ENCODE measurements around the gene HK1.
"Not testable (repeated sequence)": the region's sequence is repeated elsewhere in the genome, so short reads cannot be mapped to it uniquely, and the experiment has no call there.

Gene HK1

GRCh38 chr10:69321039-69321715 is 42.9 kb downstream of the HK1 start:
- no peak overlapping the region for H3K4me3 ChIP-seq (ENCODE audit: low read depth, low read length)

GRCh38 chr10:69321865-69322264 is 43.6 kb downstream of the HK1 start:
- Histone ChIP-seq H3K9me3 (ENCODE audit: severe bottlenecking) (no peaks in the 10 kb centered on the region), H3K36me3 (no peaks in the 10 kb centered on the region; the same call in 1 of the 2 replicates), H3K27me3 (ENCODE audit: insufficient read depth, low read depth, severe bottlenecking) (no peaks in the 10 kb centered on the region), H3K4me3 (ENCODE audit: low read depth, low read length) (no peak overlapping the region), H3K27ac (no peak overlapping the region)
- TF ChIP-seq CTCF (IDR thresholded peaks at IDR 0.05; ENCODE audit: low read depth, low read length), result no peak
- DNase-seq, result no peak

More at GRCh38 chr10:69321039-69321715, 42.9 kb downstream of the HK1 start:
- no peak for TF ChIP-seq CTCF (IDR thresholded peaks at IDR 0.05; ENCODE audit: low read depth, low read length)
- DNase-seq, result no peak
- Histone ChIP-seq H3K36me3 (no peaks in the 10 kb centered on the region; the same call in 1 of the 2 replicates), H3K27me3 (ENCODE audit: insufficient read depth, low read depth, severe bottlenecking) (no peaks in the 10 kb centered on the region), H3K9me3 (ENCODE audit: severe bottlenecking) (no peaks in the 10 kb centered on the region), H3K27ac (no peak overlapping the region)

GRCh38 chr10:69322346-69322745 is 44.0 kb downstream of the HK1 start:
- H3K36me3 ChIP-seq; H3K27me3 ChIP-seq (ENCODE audit: insufficient read depth, low read depth, severe bottlenecking); H3K27ac ChIP-seq; H3K4me3 ChIP-seq (ENCODE audit: low read depth, low read length); H3K9me3 ChIP-seq (ENCODE audit: severe bottlenecking); DNase-seq: not testable (repeated sequence)

- no peak overlapping the region for H3K4me3 ChIP-seq (ENCODE audit: low read depth, low read length)
- DNase-seq, result no peak
- TF ChIP-seq CTCF (IDR thresholded peaks at IDR 0.05; ENCODE audit: low read depth, low read length), result no peak
- no peaks in the 10 kb centered on the region for H3K9me3 ChIP-seq (ENCODE audit: severe bottlenecking)
- no peaks in the 10 kb centered on the region; the same call in 1 of the 2 replicates for H3K36me3 ChIP-seq
- H3K27me3 ChIP-seq (ENCODE audit: insufficient read depth, low read depth, severe bottlenecking), result no peaks in the 10 kb centered on the region
- no peak overlapping the region for H3K27ac ChIP-seq
Measured at GRCh38 chr10:69323622-69324021, 45.3 kb downstream of the HK1 start.

- Histone ChIP-seq H3K27me3 (ENCODE audit: insufficient read depth, low read depth, severe bottlenecking) (no peaks in the 10 kb centered on the region), H3K4me3 (ENCODE audit: low read depth, low read length) (no peak overlapping the region), H3K27ac (no peak overlapping the region), H3K9me3 (ENCODE audit: severe bottlenecking) (no peaks in the 10 kb centered on the region), H3K36me3 (no peaks in the 10 kb centered on the region; the same call in none of the 2 replicates)
- no peak for TF ChIP-seq CTCF (IDR thresholded peaks at IDR 0.05; ENCODE audit: low read depth, low read length)
- no peak for DNase-seq
Measured at GRCh38 chr10:69324583-69324982, 46.3 kb downstream of the HK1 start.

- H3K27me3 ChIP-seq (ENCODE audit: insufficient read depth, low read depth, severe bottlenecking); H3K9me3 ChIP-seq (ENCODE audit: severe bottlenecking); H3K27ac ChIP-seq; H3K4me3 ChIP-seq (ENCODE audit: low read depth, low read length); H3K36me3 ChIP-seq: not testable (repeated sequence)
- DNase-seq, result peak; percentile 39
Measured at GRCh38 chr10:69325637-69326523, 47.6 kb downstream of the HK1 start.
